ENCODE measurements around the gene GMIP.
A peak's percentile ranks its signal among the peaks of the same experiment; 100 is the strongest.
"Not testable (repeated sequence)": the region's sequence is repeated elsewhere in the genome, so short reads cannot be mapped to it uniquely, and the experiment has no call there.

The GMIP gene

GRCh38 chr19:19610376-19611202, 32.9 kb downstream of the GMIP start:
- DNase-seq (ENCODE audit: low read depth in 2 of 2): no peak

- DNase-seq (ENCODE audit: low read depth in 2 of 2): not testable (repeated sequence)
Observed at GRCh38 chr19:19606686-19607085, 36.8 kb downstream of the GMIP start.

DNA sequence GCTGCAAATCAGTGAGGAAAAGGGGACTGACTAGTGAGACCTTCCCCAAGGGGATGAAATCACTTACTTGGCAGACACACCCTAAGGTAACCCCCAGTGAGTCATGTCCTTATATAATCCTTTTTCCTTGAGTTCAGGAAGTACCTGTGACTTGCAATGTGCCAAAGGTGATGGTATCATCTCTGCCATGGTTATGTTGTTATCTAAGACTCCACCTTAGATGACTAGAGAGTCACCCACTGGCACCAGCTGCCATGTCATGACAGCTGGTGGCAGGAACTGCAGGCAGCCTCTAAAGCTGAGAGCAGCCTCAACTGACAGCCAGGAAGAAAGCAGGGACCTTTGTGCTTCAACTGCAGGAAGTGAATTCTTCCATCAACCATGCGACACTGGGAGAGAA, 37.4 kb downstream of the GMIP start:
- DNase-seq (ENCODE audit: low read depth in 2 of 2): no peak

- DNase-seq (ENCODE audit: low read depth in 2 of 2): no peak
Observed at GRCh38 chr19:19602713-19603324, 40.6 kb downstream of the GMIP start.

DNA sequence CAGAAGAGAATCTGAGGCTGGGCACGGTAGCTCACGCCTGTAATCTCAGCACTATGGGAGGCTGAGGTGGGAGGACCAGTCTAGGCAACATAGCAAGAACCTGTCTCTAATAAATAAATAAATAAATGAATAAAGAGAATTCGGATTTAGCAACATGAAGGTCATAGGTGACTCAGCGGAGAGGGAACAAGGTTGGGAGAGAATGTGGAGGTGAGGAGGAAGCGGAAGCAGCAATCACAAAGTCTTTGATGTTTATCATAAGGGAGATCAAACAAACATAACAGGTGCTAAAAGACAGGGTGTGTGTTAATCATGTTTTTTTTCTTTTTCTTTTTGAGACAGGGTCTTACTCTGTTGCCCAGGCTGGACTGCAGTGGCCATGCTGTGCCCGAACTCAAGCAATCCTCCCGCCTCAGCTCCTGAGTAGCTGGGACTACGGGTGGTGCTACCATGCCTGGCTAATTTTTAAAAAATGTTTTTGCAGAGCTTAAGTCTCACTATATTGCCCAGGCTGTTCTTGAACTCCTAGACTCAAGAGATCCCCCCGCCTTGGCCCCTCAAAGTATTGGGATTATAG, 41.2 kb downstream of the GMIP start:
- no peak for DNase-seq (ENCODE audit: low read depth in 2 of 2)

GRCh38 chr19:19600793-19601330, 42.6 kb downstream of the GMIP start:
- DNase-seq (ENCODE audit: low read depth in 2 of 2): no peak

DNA sequence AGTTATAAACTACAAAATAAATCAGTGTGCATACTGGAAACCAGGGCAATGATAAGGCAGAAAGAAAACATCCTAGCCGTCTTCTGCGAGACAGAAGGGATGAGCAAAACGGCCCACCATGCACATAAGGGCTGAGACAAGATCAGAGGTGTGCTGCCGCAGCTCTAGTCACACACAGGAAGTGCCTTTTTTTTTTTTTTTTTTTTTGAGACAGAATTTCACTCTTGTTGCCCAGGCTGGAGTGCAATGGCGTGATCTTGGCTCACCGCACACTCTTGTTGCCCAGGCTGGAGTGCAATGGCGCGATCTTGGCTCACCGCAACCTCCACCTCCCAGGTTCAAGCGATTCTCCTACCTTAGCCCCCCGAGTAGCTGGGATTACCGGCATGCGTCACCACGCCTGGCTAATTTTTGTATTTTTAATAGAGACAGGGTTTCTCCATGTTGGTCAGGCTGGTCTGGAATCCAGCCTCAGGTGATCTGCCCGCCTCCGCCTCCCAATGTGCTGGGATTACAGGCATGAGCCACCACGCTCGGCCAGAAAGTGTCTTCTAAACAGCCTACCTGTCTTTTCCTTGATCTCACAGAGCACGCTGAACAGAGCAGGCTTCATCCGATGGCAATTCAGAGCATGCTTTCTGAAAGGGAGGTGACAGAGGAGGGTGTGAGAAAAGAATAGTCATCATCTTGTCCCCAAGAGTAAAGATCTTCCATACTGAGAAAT, 44.6 kb downstream of the GMIP start:
- peak in 1 of 2 donors; percentile 33 for DNase-seq (ENCODE audit: low read depth in 2 of 2)

DNA sequence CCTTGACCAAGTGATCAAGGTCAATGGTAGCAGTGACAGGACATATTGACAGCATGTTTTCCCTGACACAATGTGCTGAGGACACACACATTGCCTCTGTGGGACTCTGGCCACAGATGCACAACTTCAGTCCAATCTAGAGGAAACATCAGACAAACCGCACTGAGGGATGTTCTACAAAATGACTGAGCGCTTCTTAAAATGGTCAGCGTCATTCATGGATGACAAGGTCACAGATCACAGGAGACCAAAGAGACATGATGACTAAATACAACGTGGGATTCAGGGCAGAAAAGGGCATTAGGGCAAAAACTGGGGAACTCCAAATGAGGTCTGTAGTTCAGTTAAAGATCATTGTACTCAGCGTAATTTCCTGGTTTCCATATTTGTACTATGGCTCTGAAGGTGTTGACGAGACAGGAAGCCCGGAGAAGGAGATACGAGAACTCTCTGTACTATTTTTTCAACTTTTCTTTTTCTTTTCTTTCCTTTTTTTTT, 45.6 kb downstream of the GMIP start:
- DNase-seq (ENCODE audit: low read depth in 2 of 2): peak in 1 of 2 donors; percentile 27

- DNase-seq (ENCODE audit: low read depth in 2 of 2): no peak
Observed at GRCh38 chr19:19595171-19595701, 48.2 kb downstream of the GMIP start.

- no peak for DNase-seq (ENCODE audit: low read depth in 2 of 2)
Observed at GRCh38 chr19:19594381-19594780, 49.1 kb downstream of the GMIP start.

- DNase-seq (ENCODE audit: low read depth in 2 of 2): no peak
Observed at GRCh38 chr19:19592690-19593089, 50.8 kb downstream of the GMIP start.

GRCh38 chr19:19591133-19591825, 52.2 kb downstream of the GMIP start:
- DNase-seq (ENCODE audit: low read depth in 2 of 2): peak; percentile 44 to 56

- no peak for DNase-seq (ENCODE audit: low read depth in 2 of 2)
Observed at GRCh38 chr19:19588546-19588945, 54.9 kb downstream of the GMIP start.

GRCh38 chr19:19587771-19588170, 55.7 kb downstream of the GMIP start:
- no peak for DNase-seq (ENCODE audit: low read depth in 2 of 2)

GRCh38 chr19:19584356-19584755, 59.1 kb downstream of the GMIP start:
- DNase-seq (ENCODE audit: low read depth in 2 of 2): no peak

DNA sequence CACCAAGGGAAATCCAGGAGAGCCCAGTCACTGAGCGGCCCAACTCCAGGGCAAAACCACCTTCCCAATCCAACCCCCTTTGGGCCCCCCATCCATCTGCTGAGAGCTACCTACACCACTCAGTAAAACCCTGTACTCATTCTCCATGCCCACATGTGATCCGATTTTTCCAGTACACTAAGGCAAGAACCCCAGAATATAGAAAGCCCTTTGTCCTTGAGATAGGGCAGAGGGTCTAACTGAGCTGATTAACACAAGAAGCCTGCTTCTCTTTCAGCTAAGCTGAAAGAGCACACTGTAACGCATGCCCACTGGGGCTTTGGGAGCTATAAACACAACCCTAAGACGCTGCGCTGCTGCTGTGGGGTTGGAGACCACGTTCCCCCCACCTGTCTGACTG, 61.0 kb downstream of the GMIP start:
- no peak for DNase-seq (ENCODE audit: low read depth in 2 of 2)

DNA sequence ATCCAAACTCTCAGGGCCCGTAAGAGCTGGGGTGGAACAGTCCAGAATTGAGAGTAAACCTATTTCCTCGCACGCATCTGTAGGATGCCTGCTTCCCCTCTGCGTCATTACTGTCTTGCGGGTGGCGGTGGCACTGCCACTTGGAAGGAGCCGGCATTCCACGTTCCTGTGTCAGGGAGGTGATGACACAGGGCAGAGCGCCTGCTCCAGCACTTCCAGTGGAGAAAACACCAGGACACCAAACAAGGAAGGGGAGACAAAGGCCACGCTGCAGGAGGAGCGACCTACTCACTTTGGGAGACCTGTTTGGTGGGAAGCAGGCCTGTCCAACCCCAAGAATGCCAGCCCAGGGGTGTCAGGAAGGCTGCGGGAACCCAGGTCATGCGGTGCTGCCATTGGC, 62.1 kb downstream of the GMIP start:
- no peak for DNase-seq (ENCODE audit: low read depth in 2 of 2)

- DNase-seq (ENCODE audit: low read depth in 2 of 2): no peak
Observed at GRCh38 chr19:19580418-19580817, 63.0 kb downstream of the GMIP start.

DNA sequence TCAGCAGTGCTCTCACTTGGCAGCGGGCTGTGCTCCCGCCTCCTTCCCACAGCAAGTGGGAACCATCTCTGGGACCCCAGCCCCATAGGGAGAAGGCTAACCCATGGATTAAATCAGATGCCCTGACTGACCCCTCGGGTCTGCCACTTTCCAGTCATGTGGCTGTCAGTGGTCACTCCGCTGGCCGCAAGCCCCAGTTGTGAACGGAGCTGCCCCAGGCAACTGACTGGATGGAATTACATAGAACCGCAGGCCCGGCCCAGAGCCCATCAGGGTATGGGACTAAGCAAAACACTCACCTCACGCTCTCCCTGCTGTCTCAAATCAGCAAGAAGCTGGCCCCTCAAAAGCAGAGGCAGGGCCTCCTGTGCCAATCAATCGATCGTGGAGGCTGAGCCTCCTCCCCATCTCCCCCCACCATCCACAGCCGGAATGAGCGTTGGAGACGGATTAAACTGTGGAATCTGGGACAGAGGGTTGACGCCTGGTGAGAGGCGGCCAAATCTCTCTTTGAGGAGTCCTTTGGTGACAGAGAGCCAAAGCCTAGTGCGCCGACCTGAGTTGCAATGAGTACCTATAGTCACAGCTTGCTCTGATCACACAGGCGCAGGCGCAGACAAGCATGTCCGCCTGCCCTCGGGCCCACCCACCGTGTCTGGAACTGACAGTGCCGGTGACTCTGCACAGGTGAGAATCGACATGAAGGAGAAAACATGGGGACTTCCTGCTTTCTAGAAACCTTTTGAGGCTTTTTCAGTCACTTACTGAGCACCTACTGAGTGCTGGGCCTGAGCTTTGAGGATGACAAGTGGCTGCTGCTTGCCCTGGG, 63.7 kb downstream of the GMIP start:
- no peak for DNase-seq (ENCODE audit: low read depth in 2 of 2)

Data from stimulated activated CD4-positive, alpha-beta T cell treated with anti-CD3 and anti-CD28 coated beads, Interleukin-4, amount 100 ng/mL, for 48 hours (primary cell).